ENCODE results near the gene WDR46. TPM values are rescaled to one million over a fixed set of nuclear protein-coding genes. Genes with fewer than 3 reads are reported as not detected.
A peak's percentile ranks its signal among the peaks of the same experiment; 100 is the strongest.
"Not testable (repeated sequence)": the region's sequence is repeated elsewhere in the genome, so short reads cannot be mapped to it uniquely, and the experiment has no call there.

WDR46 gene
- total RNA-seq, 1 experiment from 2014 or later = 109 TPM

DNA sequence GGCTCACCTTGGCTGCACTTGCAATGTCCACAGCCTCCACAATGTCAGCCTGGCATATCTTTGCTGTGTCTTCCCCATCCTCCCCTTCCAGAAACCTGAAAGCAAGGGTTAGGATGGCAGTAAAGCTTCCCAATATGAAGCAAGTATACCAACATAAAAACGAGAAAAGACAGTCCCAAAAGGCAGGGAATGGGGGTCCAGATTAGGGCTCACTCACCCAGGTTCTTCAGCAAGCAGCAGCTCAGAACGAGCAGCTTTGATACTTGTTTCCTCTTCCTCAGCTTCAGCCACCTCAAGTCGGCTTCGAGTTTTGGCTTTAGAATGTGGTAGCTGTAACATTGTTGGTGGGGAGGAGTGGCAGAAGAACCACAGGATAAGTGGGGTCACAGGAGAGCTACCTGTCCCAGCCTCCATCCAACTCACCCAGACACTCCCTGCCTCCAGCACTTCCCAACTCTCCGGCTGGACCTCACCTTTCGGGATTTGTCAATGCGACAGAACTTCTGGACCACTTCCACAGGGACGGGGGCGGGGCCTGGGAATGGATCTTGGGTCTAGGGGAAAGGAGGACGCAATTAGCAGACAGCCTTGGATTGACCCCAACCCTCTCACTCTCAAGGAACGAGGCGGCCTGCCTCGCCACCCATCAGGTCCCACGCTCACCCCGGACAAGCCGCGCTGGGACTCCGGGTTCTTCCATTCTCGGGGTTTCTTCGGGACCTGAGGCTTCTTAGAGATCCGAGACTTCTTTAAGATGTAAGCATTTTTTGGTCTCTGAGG, 708 bp downstream of the WDR46 start:
- DNase-seq (ENCODE audit: low read depth) = no peak

- no peak for DNase-seq (ENCODE audit: low read depth)
Measured at GRCh38 chr6:33286946-33287914, 1.8 kb downstream of the WDR46 start.

DNA sequence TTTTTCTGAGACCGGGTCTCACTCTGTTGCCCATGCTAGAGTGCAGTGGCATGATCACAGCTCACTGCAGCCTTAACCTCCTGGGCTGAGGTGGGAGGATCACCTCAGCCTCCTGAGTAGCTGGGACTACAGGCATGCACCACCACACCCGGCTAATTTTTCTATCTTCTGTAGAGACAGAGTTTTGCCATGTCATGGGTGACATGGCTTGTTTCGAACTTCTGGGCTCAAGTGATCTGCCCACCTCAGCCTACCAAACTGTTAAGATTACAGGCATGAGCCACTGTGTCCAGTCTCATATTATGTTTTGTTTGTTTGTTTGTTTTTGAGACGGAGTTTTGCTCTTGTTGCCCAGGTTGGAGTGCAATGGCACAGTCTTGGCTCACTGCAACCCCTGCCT, 3.8 kb downstream of the WDR46 start:
- not testable (repeated sequence) for DNase-seq (ENCODE audit: low read depth)

- no peak for DNase-seq (ENCODE audit: low read depth)
Measured at GRCh38 chr6:33280539-33280938, 8.5 kb downstream of the WDR46 start.

DNA sequence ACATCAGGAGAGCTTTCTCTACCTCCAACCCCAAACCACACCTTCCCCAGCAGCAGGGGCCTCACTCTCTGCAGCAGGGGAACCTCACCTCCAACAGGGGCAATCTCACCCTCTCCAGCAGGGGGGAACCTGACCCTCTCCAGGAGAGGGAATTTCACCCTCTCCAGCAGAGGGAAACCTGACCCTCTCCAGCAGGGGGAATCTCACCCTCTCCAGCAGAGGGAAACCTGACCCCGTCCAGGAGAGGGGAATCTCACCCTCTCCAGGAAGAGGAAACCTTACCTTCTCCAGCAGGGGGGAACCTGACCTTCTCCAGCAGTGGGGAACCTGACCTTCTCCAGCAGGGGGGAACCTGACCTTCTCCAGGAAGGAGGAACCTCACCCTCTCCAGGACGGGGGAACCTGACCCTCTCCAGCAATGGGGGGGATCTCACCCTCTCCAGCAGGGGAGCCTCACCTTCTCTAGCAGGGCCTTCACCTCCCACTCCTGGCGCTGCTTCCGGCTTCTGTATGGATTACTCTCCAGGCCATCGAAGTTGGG, 9.0 kb downstream of the WDR46 start:
- DNase-seq (ENCODE audit: low read depth) = peak; percentile 46

DNA sequence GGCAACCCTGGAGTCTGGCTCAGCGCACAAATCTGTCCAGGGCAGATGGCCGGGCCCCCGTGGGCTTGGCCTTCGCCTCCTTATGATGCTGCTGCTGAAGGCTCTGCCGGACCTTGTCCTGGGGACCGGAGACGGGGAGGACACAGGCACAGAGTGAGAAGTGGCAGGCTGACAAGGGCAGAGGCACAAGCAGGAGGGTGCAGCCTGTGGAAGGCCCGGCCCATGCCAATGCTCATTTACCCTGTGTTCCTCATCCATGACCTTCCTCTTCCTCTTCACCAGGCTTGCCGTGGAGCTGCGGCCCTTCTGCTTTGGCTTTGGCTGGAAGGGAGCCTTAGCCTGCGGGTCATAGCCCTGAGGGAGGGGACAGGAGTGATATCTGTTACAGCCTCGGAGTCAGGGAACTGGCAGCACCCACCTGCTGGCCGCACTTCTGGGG, 9.8 kb downstream of the WDR46 start:
- no peak for DNase-seq (ENCODE audit: low read depth)

GRCh38 chr6:33278810-33279209, 10.2 kb downstream of the WDR46 start:
- DNase-seq (ENCODE audit: low read depth) = no peak

- DNase-seq (ENCODE audit: low read depth) = peak; percentile 15
Measured at GRCh38 chr6:33278392-33278741, 10.7 kb downstream of the WDR46 start.

- DNase-seq (ENCODE audit: low read depth) = peak; percentile 21
Measured at GRCh38 chr6:33277663-33278391, 11.2 kb downstream of the WDR46 start.

DNA sequence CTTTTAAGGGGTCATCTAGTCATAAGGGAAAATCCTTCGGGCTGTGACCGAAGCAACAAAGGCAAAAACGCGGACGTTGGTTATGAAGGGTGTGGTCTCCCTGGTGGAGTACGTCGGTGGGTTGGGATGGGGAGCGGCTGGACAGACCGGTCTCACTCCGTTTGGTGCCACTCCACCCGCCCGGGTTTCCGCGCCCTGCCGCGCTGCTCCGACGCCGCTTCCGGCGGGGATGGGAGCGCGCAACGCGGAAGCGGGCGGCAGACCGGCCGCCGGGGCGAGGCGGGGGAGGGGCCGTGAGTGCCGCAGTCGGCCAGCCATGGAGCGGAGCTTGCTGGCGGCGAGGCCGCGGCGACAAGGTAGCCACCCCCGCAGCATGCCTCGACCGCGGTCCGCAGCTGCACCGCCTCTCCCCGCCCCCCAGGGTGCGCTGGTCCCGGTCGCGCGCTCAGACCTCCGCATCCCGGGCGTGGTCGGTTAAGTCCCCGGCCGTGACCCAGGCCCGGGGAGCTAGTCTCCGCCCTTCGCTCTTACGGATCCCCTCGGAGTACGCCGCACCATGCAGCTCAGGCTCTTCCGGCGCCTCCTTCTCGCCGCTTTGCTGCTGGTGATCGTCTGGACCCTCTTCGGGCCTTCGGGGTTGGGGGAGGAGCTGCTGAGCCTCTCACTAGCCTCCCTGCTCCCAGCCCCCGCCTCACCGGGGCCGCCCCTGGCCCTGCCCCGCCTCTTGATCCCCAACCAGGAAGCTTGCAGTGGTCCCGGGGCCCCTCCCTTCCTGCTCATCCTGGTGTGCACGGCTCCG, 12.0 kb downstream of the WDR46 start, which contains the start of gene B3GALT4:
Gene B3GALT4 (plus strand): TSS at position 260 of the 799 bp plus-strand sequence. CDS start 297 bp downstream, at position 557.
- peak; percentile 67 for DNase-seq (ENCODE audit: low read depth)

GRCh38 chr6:33276581-33276863, 12.5 kb downstream of the WDR46 start:
- DNase-seq (ENCODE audit: low read depth) = no peak

- DNase-seq (ENCODE audit: low read depth) = not testable (repeated sequence)
Measured at GRCh38 chr6:33275795-33276580, 13.1 kb downstream of the WDR46 start.

DNA sequence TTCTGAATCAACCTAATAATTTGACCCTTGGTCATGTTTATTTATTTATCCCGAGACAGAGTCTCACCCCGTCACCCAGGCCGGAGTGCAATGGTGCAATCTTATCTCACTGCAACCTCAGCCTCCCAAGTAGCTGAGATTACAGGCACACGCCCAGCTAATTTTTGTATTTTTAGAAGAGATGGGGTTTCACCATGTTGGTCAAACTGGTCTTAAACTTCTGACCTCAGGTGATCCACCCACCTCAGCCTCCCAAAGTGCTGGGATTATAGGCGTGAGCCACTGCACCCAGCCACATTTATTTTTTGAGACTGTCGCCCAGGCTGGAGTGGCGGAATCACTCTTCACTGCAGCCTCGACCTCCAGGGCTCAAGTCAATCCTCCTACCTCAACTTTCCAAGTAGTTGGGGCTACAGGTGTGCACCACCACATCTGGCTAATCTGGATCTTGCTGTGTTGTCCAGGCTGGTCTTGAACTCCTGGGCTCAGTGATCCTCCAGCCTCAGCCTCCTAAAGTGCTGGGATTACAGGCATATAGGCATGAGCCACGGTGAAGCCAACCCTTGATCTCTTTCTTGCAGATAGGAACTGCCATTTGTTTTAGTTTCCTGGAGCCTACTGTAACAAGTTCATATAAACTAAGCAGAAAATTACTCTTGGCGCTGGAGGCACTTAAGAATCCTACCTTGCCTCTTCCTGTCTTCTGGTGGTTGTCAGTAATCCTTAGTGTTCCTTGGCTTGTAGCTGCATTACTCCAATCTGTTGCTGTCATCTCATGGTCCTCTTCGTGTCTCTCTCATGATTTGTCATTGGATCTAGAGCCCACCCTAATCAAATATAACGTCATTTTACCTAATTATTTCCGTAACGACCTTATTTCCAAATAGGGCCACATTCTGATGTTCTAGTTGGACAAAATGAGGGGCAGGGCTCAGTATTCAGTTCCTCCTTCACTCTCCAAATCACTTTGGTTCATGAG, 14.8 kb downstream of the WDR46 start:
- no peak for DNase-seq (ENCODE audit: low read depth)

GRCh38 chr6:33273129-33273923, 15.7 kb downstream of the WDR46 start:
- no peak for DNase-seq (ENCODE audit: low read depth)

DNA sequence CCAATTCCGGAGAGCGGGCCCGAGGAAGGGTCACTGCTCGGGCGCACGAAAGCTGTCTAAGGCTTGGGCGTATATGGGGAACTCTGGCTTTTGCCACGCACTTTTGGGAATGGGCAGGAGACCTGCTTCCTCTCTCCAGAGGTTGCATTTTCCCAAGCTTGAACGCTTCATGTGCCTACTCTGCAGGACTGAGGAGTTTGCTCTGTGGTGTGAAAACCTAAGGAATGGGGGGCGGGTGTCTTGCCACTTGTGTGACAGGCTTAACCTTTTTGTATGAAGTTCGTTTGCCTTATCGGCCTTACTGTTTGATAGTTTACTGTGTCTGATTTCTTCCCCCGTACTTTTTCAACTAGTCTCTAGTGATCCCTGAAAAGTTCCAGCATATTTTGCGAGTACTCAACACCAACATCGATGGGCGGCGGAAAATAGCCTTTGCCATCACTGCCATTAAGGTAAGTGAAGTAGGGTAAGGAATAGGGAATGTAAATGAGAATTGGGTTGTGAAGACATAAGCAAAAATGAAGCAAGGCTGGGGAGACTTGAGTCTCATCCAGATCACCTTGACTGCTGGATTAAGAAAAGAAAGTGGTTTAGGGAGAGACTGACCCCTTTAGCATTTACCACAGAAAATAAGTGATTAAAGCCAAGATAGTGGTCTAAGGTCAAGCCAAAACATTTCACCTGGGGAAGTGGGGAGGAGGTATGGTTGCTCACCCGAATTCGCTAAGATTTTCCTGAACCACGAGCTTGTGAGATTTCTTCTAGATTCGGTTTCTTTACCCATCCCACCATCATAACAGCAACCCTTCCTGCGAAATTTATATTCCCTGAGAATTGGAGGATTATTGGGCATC, 16.5 kb downstream of the WDR46 start:
- DNase-seq (ENCODE audit: low read depth) = no peak

DNA sequence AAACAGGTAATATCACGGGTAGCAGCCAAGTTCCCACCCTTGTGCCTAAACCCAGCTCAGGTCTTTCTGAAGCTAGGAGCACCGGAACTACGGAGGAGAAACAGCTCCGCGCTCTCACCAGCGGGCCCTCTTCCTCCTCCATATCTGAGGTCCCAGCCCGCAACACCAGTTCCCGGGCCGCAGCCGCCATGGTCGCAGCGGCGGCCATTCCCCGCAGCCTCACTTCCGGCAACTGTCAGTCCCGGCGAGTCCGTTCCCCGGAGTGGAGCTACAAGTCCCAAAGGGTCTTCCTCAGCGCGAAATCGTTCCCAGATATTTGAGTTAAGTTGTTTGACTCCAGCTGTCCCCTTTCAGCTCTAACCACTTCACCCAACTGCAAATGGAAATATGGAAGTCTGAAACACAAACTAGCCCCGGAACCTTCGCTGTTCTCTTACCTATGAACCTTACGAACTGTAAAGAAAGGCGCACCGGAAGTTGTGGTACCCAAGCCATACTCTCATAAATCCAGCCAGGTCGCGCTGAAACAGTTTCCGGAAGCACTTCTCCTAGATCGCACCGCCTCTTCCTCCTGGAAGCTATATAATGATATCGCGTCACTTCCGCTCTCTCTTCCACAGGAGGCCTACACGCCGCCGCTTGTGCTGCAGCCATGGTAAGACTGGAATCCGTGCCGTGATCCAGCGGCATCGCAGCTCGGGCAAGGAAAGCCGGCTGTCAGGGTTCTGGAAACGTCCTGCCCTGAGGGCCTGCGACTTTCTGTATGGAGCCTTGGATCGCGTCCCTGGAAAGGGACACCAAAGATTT, 17.4 kb downstream of the WDR46 start, which contains the start of the genes RPS18 and VPS52:
Gene RPS18 (plus strand): TSS at position 608 of the 807 bp plus-strand sequence. CDS start 45 bp downstream, at position 653.
Gene VPS52 (minus strand): TSS at position 409 of the 807 bp plus-strand sequence. CDS start 201 bp downstream, at position 208.
- DNase-seq (ENCODE audit: low read depth) = peak; percentile 99

Data from RPMI7951 (cell line).